NCI-H510A (cell line): ENCODE results near the gene C6orf132.
"Not testable (repeated sequence)": the region's sequence is repeated elsewhere in the genome, so short reads cannot be mapped to it uniquely, and the experiment has no call there.

ENCODE experiments used
- DNase-seq: peaks from one replicate; lab custom pipeline; 2025; lab: John Stamatoyannopoulos, UW

Gene C6orf132

GRCh38 chr6:42142118-42142835 lies at the start of gene C6orf132:
C6orf132 (minus strand) TSS chr6:42142620; CDS start chr6:42142444, 176 bp downstream.
- peak; percentile 79 for DNase-seq

- DNase-seq, result no peak
These were observed 48.2 kb upstream of the C6orf132 start for GRCh38 chr6:42190554-42191183.

GRCh38 chr6:42188406-42188805 lies 46.0 kb upstream of the C6orf132 start:
- no peak for DNase-seq

- no peak for DNase-seq
These were observed 43.2 kb upstream of the C6orf132 start for GRCh38 chr6:42185597-42185996.

GRCh38 chr6:42184475-42184874 lies 42.1 kb upstream of the C6orf132 start:
- no peak for DNase-seq

- DNase-seq, result no peak
These were observed 39.7 kb upstream of the C6orf132 start for GRCh38 chr6:42182101-42182500.

GRCh38 chr6:42179945-42180313 lies 37.5 kb upstream of the C6orf132 start:
- no peak for DNase-seq

GRCh38 chr6:42179261-42179944 lies 37.0 kb upstream of the C6orf132 start:
- DNase-seq, result no peak

- DNase-seq, result no peak
These were observed 35.3 kb upstream of the C6orf132 start for GRCh38 chr6:42177514-42178364.

- DNase-seq, result no peak
These were observed 34.6 kb upstream of the C6orf132 start for GRCh38 chr6:42176981-42177380.

GRCh38 chr6:42175860-42176259 lies 33.4 kb upstream of the C6orf132 start:
- no peak for DNase-seq

GRCh38 chr6:42173101-42173500 lies 30.7 kb upstream of the C6orf132 start, which contains the start of gene GUCA1A:
GUCA1A (plus strand) TSS chr6:42173364; CDS start chr6:42173614, 250 bp downstream.
- no peak for DNase-seq

GRCh38 chr6:42171813-42172581 lies 29.6 kb upstream of the C6orf132 start:
- DNase-seq, result no peak

GRCh38 chr6:42169780-42170179 lies 27.4 kb upstream of the C6orf132 start:
- DNase-seq, result not testable (repeated sequence)

- no peak for DNase-seq
These were observed 26.2 kb upstream of the C6orf132 start for GRCh38 chr6:42168650-42169049.

GRCh38 chr6:42166444-42167141 lies 24.2 kb upstream of the C6orf132 start:
- DNase-seq, result peak; percentile 74

- no peak for DNase-seq
These were observed 22.6 kb upstream of the C6orf132 start for GRCh38 chr6:42165016-42165415.

- no peak for DNase-seq
These were observed 21.6 kb upstream of the C6orf132 start for GRCh38 chr6:42163981-42164380.

GRCh38 chr6:42162812-42163211 lies 20.4 kb upstream of the C6orf132 start:
- DNase-seq, result no peak

GRCh38 chr6:42162384-42162783 lies 20.0 kb upstream of the C6orf132 start:
- DNase-seq, result no peak
